Smooth muscle cell of the umbilical artery (primary cell): ENCODE data around the gene XG. TPM values are rescaled to one million over a fixed set of nuclear protein-coding genes. Genes with fewer than 3 reads are reported as not detected.

Experiments used
- total RNA-seq: library from RNA; depleted of rRNA; stranded (reverse); fragments of >200 nt; gene quantifications from 2 replicates; pipeline ENCODE4 v1.2.3, GENCODE V29; 2014

The XG gene
- total RNA-seq = 0.59 and 1.7 TPM in 2 replicates

DNA sequence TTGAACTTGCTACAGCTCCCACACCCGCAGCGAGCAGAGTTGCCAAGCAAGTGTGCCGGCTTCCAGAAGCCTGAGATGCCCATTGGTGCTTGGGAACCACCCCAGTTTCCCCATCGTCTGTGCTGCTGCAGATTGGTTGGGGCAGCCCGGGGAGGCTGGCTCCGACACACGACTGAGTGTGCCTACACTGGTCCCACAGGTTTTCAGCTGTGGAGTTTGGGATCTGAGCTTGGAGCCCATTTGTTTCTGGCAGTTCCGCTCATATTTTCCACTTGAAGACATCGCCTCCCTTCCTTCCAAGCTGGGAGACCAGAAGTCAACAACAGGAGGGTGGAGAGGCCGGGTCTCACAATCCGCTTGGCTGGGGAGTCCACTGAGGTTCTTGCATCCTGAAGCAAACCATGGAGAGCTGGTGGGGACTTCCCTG lies at the start of gene XG:
Gene XG, plus strand, starts transcription at position 167 of the 427 bp plus-strand sequence. Its CDS starts 235 bp downstream, at position 402.

GRCh38 chrX:2828344-2828958 lies 76.6 kb downstream of the XG start, which contains the start of gene GYG2:
TSS of gene GYG2 (plus strand) at chrX:2828930. CDS start at chrX:2830189, 1,259 bp downstream.

Other genes with a start within 250 kb of the XG start
- 227 and 238 TPM in 2 replicates for gene CD99, start 60.7 kb upstream of the XG start, total RNA-seq
- gene GYG2, start 76.9 kb downstream of the XG start, total RNA-seq = 3.3 and 15.4 TPM in 2 replicates
- gene ARSD, start 177.3 kb downstream of the XG start, total RNA-seq = 19.0 and 19.4 TPM in 2 replicates